Measurements from ENCODE around the gene CAPN12.
"Not testable (repeated sequence)": the region's sequence is repeated elsewhere in the genome, so short reads cannot be mapped to it uniquely, and the experiment has no call there.

The CAPN12 gene

DNA sequence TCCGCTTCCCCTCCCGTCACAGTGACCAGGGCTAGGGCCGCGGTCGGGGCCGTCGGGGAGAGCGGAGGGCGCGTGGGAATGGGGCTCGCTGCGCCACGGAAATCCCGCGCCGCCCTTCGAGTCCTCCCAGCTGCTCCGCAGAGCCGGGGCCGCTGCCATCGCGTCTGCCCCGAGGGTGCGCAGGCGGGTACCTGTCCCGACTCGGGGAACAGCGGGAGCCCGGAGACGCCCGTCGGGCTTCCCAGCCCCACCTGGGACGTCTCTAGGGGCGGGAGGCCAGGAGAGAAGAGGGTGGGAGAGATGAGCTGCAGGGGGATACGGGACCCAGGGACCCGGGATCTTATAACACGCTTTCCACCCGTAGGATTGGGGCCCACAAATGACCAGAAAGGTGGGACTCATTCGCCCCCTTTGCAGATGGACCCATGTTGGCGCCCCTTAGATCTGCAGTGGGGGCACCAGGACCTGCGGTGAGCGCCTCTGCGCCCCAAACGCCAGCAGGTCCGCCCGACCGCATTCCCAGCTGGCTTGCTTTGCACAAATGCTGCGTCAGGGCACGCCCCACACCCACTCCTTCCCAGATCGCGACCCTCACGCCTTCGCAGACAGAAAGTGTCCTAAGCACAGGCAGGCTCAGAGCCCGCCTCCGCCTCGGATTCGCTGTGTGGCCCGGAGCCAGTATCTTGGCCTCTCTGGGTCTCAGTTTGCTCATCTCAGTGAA is 26.1 kb upstream of the CAPN12 start:
- not testable (repeated sequence) for DNase-seq

DNA sequence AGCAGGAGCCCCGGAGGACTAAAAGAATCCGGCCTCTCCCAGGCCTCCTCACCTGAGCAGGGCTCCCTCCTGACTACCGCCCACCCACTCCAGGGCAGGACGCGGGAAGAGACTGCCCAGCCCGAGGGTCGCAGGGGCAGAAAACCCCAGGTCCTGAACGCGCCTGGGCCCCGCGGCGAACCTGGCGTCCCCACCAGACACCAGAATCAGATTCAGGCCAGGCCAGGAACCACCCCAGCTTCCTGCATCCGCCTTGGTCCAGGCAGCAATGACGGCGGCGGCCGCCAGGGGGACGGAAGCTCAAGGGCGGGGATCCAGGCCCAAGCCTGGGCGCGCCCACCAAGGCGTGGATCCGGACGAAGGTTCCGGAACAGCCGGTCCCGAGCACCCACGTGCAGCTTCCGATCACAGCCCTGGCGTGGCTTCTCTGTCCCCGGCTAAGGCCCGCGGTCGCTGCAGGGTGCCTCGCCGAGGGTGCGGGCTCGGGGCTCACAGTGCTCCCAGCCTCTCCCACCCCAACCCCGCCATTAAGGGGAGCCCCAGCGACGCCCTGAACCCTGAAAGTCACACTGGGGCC is 25.4 kb upstream of the CAPN12 start:
- DNase-seq = peak; percentile 37

DNA sequence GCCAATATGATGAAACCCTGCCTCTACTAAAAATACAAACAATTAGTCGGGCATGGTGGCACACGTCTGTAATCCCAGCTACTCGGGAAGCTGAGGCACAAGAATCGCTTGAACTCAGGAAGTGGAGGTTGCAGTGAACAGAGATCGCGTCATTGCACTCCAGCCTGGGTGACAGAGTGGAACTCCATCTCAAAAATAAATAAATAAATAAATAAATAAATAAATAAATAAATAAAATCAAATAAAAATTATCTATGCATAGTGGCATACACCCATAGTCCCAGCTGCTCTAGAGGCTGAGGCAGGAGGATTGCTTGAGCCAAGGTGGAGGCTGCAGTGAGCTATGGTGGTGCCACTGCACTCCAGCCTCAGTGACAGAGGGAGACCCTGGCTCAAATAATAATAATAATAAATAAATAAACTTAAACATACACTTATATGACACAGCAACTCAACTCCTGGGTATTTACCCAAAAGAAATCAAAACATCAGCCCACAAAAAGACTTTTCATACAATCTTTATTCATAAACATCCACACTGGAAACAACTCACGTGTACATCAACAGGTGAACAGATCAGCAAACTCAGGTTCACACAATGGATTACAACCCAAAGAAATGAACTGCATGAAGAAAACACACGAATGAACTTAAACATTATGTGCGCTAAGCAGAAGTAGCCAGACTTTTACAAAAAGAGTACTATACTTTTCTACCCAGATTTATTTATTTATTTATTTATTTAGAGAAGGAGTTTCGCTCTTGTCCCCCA is 22.2 kb upstream of the CAPN12 start:
- DNase-seq = no peak

DNA sequence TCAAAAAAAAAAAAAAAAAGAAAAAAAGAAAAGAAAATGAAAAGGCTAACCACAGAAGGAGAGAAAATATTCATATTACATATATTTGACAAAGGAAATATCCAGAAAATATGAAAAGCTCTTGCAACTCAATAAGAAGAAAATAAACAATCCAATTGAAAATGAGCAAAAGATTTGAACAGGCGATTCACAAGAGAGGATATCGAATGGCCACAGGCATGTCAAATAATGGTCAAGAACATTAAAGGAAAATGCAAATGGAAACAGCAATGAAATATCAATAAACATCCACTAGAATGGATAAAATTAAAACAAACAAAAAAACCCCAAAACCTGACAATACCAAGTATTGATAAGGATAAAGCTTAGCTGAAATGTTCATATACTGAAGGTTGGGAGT is 20.9 kb upstream of the CAPN12 start:
- no peak for DNase-seq

DNA sequence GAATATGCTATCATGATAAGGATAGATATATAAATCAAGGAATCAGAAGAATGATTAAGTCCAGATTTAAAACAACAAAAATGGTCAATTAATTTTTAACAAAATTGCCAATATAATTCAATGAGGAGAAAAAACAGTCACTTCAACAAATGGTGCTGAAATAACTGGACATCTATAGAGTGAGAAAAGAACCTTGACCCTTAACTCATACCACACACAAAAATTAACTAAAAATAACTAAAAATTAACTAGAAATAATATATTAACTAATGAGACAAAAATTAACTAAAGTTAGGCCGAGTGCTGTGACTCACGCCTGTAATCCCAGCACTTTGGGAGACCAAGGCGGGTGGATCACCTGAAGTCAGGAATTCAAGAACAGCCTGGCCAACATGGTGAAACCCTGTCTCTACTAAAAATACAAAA is 19.5 kb upstream of the CAPN12 start:
- no peak for DNase-seq

GRCh38 chr19:38761884-38762389 is 17.7 kb upstream of the CAPN12 start:
- not testable (repeated sequence) for DNase-seq

DNA sequence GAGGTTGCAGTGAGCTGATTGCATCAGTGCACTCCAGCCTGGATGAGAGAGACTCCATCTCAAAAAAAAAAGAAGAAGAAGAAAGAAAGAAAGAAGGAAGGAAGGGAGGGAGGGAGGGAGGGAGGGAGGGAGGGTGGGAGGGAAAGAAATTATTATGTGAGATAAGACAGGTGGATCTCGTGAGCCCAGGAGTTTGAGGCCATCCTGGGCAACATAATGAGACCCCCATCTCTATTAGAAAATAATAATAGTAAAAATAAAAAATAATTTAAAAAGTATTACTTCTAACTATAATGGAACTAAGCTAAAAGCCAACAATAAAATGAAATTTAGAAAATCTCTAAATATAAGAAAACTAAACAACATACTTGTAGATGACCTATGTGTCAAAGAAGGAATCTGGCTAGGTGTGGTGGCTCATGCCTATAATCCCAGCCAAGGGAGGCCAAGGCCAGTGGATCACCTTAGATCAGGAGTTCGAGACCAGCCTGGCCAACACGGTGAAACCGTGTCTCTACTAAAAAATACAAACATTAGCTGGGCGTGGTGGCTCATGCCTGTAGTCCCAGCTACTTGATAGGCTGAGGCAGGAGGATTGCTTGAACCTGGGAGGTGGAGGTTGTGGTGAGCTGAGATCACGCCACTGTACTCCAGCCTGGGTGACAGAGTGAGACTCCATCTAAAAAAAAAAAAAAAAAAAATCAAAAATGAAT is 16.7 kb upstream of the CAPN12 start:
- DNase-seq = not testable (repeated sequence)

GRCh38 chr19:38759590-38760003 is 15.3 kb upstream of the CAPN12 start:
- no peak for DNase-seq

DNA sequence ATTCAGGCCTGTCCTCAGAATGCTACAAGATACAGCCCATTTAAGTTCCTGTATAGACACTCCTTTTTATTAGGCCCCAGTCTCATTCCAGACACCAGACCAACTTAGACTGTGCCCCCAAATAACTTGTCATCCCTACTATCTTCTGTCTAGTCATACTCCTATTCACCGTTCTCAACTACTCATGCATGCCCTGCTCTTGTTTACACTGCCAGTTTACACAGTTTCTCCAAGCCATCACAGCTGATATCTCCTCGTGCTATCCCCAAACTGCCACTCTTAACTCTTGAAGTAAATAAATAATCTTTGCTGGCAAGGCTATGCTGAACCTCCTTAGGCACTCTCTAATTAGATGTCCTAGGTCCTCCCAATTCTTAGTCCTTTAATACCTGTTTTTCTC is 9.9 kb upstream of the CAPN12 start:
- DNase-seq = not testable (repeated sequence)

DNA sequence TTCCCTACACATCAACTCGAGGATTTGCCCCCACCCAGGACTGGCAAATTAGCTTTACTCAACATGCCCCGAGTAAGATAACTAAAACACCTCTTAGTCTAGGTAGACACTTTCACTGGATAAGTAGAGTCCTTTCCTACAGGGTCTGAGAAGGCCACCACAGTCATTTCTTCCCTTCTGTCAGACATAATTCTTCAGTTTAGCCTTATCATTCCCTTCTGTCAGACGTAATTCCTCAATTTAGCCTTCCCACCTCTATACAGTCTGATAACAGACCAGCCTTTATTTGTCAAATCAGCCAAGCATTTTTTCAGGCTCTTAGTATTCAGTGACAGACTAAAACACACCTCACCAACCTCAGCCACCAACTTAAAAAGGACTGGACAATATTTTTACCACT is 9.5 kb upstream of the CAPN12 start:
- DNase-seq = not testable (repeated sequence)

- no peak for DNase-seq
These were observed 1.0 kb upstream of the CAPN12 start for GRCh38 chr19:38745316-38745715.

- no peak for DNase-seq
These were observed 600 bp upstream of the CAPN12 start for GRCh38 chr19:38744874-38745273.

GRCh38 chr19:38743394-38744297 is 628 bp downstream of the CAPN12 start:
- no peak for DNase-seq

GRCh38 chr19:38742906-38743305 is 1.4 kb downstream of the CAPN12 start:
- DNase-seq = no peak

GRCh38 chr19:38742296-38742695 is 2.0 kb downstream of the CAPN12 start:
- no peak for DNase-seq

DNA sequence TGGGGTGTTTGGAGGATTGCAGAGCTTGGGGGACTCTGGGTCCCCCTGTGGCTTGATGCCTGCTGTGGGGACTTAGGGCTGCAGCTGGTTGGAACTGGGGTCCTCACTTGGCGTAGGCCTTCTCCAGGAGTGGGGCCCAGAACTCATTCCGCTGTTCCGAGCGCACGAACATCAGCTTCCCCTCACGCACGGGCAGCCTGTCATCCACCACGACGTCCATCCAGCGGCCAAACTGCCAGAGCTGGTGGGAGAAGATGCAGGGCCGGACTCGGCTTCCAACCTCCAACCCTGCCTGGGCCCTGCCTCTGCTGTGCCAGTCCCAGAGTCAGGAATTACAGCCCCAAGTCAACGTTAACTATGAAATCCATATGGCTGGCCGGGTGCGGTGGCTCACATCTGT is 2.6 kb downstream of the CAPN12 start:
- DNase-seq = no peak

GRCh38 chr19:38740932-38741331 is 3.3 kb downstream of the CAPN12 start:
- no peak for DNase-seq

GRCh38 chr19:38740257-38740592 is 4.0 kb downstream of the CAPN12 start:
- no peak for DNase-seq

DNA sequence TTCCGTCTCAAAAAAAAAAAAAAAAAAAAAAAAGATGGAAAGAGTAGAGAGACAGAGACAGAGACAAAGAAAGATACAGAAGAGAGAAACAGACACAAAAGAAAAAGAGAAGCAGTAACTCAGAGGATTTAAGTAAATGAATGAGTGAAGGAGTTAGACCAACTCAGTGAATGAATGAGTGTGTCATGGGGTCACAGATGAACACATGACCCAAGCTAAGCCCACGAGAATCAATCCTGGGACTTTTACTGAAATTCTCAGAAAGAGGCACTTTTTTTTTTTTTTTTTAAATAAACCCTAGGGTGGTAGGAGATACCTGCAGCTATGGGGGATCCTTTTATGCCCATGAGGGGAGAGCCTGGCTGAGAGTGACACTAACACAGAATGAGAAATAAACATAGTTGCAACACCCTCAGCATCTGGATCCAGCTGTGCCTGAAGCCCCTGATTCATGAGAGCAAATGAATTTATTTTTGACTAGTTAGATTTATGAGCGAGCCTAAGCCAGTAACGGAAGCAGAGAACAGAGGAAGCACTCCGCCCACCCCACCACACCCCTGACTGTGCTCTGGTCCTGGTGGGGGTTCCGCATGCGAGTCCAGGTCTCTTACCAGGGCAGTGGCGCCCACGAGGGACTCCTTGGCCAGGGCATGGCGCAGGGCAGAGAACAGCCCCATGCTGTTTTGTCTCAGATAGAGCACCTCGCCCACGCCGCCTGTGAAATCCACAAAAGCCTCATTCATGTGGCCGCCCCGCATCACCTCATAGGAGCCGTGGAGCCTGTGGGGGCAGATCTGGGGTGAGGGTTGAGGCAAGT is 4.6 kb downstream of the CAPN12 start:
- DNase-seq = no peak

- DNase-seq = no peak
These were observed 6.1 kb downstream of the CAPN12 start for GRCh38 chr19:38737921-38738737.
